Neuronal stem cell (in vitro differentiated cells): ENCODE data around the gene MPV17L2.
A peak's percentile ranks its signal among the peaks of the same experiment; 100 is the strongest.

Experiments used
- DNase-seq: peaks from one replicate; pipeline ENCODE4 v3.0.0-alpha.2; 2013; ENCODE audit warnings: low spot score
- H2AFZ ChIP-seq: one replicate; pipeline ENCODE4 v1.6.1; 2013; ENCODE audit warnings: mild to moderate bottlenecking, low read length, inconsistent platforms
- H2AK5ac ChIP-seq: 2 replicates; pipeline ENCODE4 v1.6.1; 2013; ENCODE audit warnings: low read depth, mild to moderate bottlenecking, inconsistent platforms, low read length, moderate library complexity, mixed read lengths
- H2BK120ac ChIP-seq: 2 replicates; pipeline ENCODE4 v1.6.1; 2013; ENCODE audit warnings: low read depth, mild to moderate bottlenecking, inconsistent platforms, low read length, moderate library complexity, mixed read lengths
- H2BK12ac ChIP-seq: one replicate; pipeline ENCODE4 v1.6.1; 2013; ENCODE audit warnings: low read length, inconsistent platforms
- H2BK15ac ChIP-seq: 2 replicates; pipeline ENCODE4 v1.6.1; 2013; ENCODE audit warnings: mild to moderate bottlenecking, low read length, inconsistent platforms, mixed read lengths
- H2BK5ac ChIP-seq: one replicate; pipeline ENCODE4 v1.6.1; 2013; ENCODE audit warnings: inconsistent platforms, mild to moderate bottlenecking, low read length, moderate library complexity
- H3K14ac ChIP-seq: one replicate; pipeline ENCODE4 v1.6.1; 2013; ENCODE audit warnings: low read length, inconsistent platforms
- H3K18ac ChIP-seq: 2 replicates; pipeline ENCODE4 v1.6.1; 2013; ENCODE audit warnings: low read length, inconsistent platforms
- H3K23ac ChIP-seq: 2 replicates; pipeline ENCODE4 v1.6.1; 2013; ENCODE audit warnings: low read depth, mild to moderate bottlenecking, mixed read lengths, low read length, inconsistent platforms; ENCODE audit not compliant: poor library complexity
- H3K27ac ChIP-seq: replicated peaks from 3 replicates; pipeline ENCODE4 v1.5.1; 2013; ENCODE audit warnings: low read length, inconsistent platforms
- H3K27me3 ChIP-seq, 3 experiments: 2 replicates each; pipeline ENCODE4 v1.6.1; 2013; ENCODE audit warnings: low read length in 3 of 3, mild to moderate bottlenecking in 2 of 3, inconsistent platforms in 1 of 3, low read depth in 1 of 3, mixed read lengths in 1 of 3, moderate library complexity in 1 of 3; ENCODE audit not compliant: control insufficient read depth in 3 of 3, insufficient read depth in 3 of 3
- H3K36me3 ChIP-seq, 2 donors: replicated peaks in 1 of 2; 2 replicates each; pipeline ENCODE4 v1.6.1; 2013; ENCODE audit warnings: low read length in 2 of 2; ENCODE audit not compliant: control insufficient read depth in 2 of 2, insufficient read depth in 2 of 2
- H3K4ac ChIP-seq: 2 replicates; pipeline ENCODE4 v1.6.1; 2013; ENCODE audit warnings: inconsistent platforms, mild to moderate bottlenecking, low read length, moderate library complexity
- H3K4me1 ChIP-seq, 2 donors: 1 replicate in 1 of 2; 2 replicates in 1 of 2; pipeline ENCODE4 v1.6.1; 2013; ENCODE audit warnings: low read length in 2 of 2, low read depth in 1 of 2; ENCODE audit not compliant: control insufficient read depth in 2 of 2, insufficient read depth in 1 of 2
- H3K4me2 ChIP-seq: one replicate; pipeline ENCODE4 v1.6.1; 2013; ENCODE audit warnings: mild to moderate bottlenecking, low read length, inconsistent platforms; ENCODE audit not compliant: insufficient read depth, poor library complexity, severe bottlenecking
- H3K4me3 ChIP-seq, 2 donors: 2 replicates each; pipeline ENCODE4 v1.5.1; 2013; ENCODE audit warnings: low read length in 2 of 2, mild to moderate bottlenecking in 2 of 2, inconsistent platforms in 1 of 2, moderate library complexity in 1 of 2
- H3K79me1 ChIP-seq: one replicate; pipeline ENCODE4 v1.6.1; 2013; ENCODE audit warnings: low read depth, mild to moderate bottlenecking, inconsistent platforms, low read length, moderate library complexity
- H3K9ac ChIP-seq: one replicate; pipeline ENCODE4 v1.6.1; 2013; ENCODE audit warnings: mild to moderate bottlenecking, low read depth, low read length, inconsistent platforms; ENCODE audit not compliant: poor library complexity
- H3K9me3 ChIP-seq, 2 donors: replicated peaks in 1 of 2; 2 replicates each; pipeline versions ENCODE3 to v1.6.1; 2013; ENCODE audit warnings: low read length in 2 of 2, mild to moderate bottlenecking in 2 of 2, inconsistent platforms in 1 of 2, low read depth in 1 of 2, mixed read lengths in 1 of 2, moderate library complexity in 1 of 2; ENCODE audit not compliant: control insufficient read depth in 2 of 2, insufficient read depth in 1 of 2
- H4K8ac ChIP-seq: one replicate; pipeline ENCODE4 v1.6.1; 2013; ENCODE audit warnings: low read depth, mild to moderate bottlenecking, inconsistent platforms, low read length, moderate library complexity
- H4K91ac ChIP-seq: one replicate; pipeline ENCODE4 v1.6.1; 2013; ENCODE audit warnings: low read length, low read depth, mild to moderate bottlenecking, inconsistent platforms; ENCODE audit not compliant: poor library complexity
- WGBS, 2 donors: extraction: QIAGEN DNeasy Blood & Tissue Kit; methylation state at CpG; one replicate each; pipeline ENCODE4 v1.1.7; 2013; ENCODE audit warnings: missing lambda C conversion rate in 2 of 2, mixed read lengths in 1 of 2; ENCODE audit not compliant: insufficient read length in 2 of 2, insufficient replicate concordance in 1 of 2; ENCODE audit errors: extremely low coverage in 2 of 2; 5-methylcytosine and 5-hydroxymethylcytosine counted together

Gene MPV17L2

GRCh38 chr19:18225702-18226468 is 32.9 kb downstream of the MPV17L2 start, which contains the start of gene PDE4C:
Gene PDE4C (minus strand): TSS chr19:18226438. CDS start chr19:18226415, 23 bp downstream.
- peaks cover 12 to 35% (median 35%) of the 10 kb centered on the region in 3 experiments for H3K27me3 ChIP-seq
- H2BK120ac ChIP-seq: no peak within 1 kb of the TSS
- no peaks in the 10 kb centered on the region for H3K36me3 ChIP-seq
- no peak within 1 kb of the TSS for H3K4ac ChIP-seq
- peaks cover 2% of the 10 kb centered on the region for H3K79me1 ChIP-seq
- no peak within 1 kb of the TSS for H3K4me3 ChIP-seq
- peak within 1 kb of the TSS; percentile 6 for H2AK5ac ChIP-seq
- WGBS, 2 donors: no CpG with 5 or more reads among the region's 51 CpGs
- H3K18ac ChIP-seq: peak within 1 kb of the TSS; percentile 70
- peak within 1 kb of the TSS; percentile 40 for H3K23ac ChIP-seq
- no peak within 1 kb of the TSS for H3K14ac ChIP-seq
- no peak within 1 kb of the TSS for H3K27ac ChIP-seq
- peak within 1 kb of the TSS; percentile 25 for H2BK12ac ChIP-seq
- H2BK15ac ChIP-seq: peak within 1 kb of the TSS; percentile 39
- peak within 1 kb of the TSS; percentile 70 for H3K9ac ChIP-seq
- no peak within 1 kb of the TSS for H2BK5ac ChIP-seq
- H4K91ac ChIP-seq: no peak within 1 kb of the TSS
- H4K8ac ChIP-seq: no peak within 1 kb of the TSS
- H3K9me3 ChIP-seq: peaks cover 0 to 5% of the 10 kb centered on the region in 2 donors
- peaks cover 4 to 14% of the 10 kb centered on the region in 2 donors for H3K4me1 ChIP-seq
- no peak for DNase-seq
- no peak within 1 kb of the TSS for H3K4me2 ChIP-seq
- H2AFZ ChIP-seq: peak within 1 kb of the TSS; percentile 94

GRCh38 chr19:18226956-18227780 is 34.1 kb downstream of the MPV17L2 start:
- no peak for DNase-seq
- no peak overlapping the region for H3K9ac ChIP-seq
- no peak overlapping the region for H3K18ac ChIP-seq
- H3K79me1 ChIP-seq: peaks cover 2% of the 10 kb centered on the region
- H3K23ac ChIP-seq: no peak overlapping the region
- H2BK15ac ChIP-seq: no peak overlapping the region
- no peak overlapping the region for H4K91ac ChIP-seq
- H3K14ac ChIP-seq: no peak overlapping the region
- peaks cover 0 to 5% of the 10 kb centered on the region in 2 donors for H3K9me3 ChIP-seq
- H3K4me3 ChIP-seq: no peak overlapping the region
- no peak overlapping the region for H3K27ac ChIP-seq
- no peak overlapping the region for H2BK120ac ChIP-seq
- H2AK5ac ChIP-seq: no peak overlapping the region
- no peak overlapping the region for H3K4ac ChIP-seq
- H3K27me3 ChIP-seq: peaks cover 12 to 37% (median 34%) of the 10 kb centered on the region in 3 experiments
- no peaks in the 10 kb centered on the region for H3K36me3 ChIP-seq
- peak overlapping the region; percentile 12 for H2BK12ac ChIP-seq
- WGBS, 2 donors: no CpG with 5 or more reads among the region's 18 CpGs
- no peak overlapping the region for H4K8ac ChIP-seq
- H3K4me2 ChIP-seq: no peak overlapping the region
- H3K4me1 ChIP-seq: peaks cover 4 to 15% of the 10 kb centered on the region in 2 donors
- no peak overlapping the region for H2AFZ ChIP-seq
- no peak overlapping the region for H2BK5ac ChIP-seq

- WGBS, 2 donors: no CpG with 5 or more reads among the region's 6 CpGs
- no peak overlapping the region for H2AK5ac ChIP-seq
- no peak overlapping the region for H3K4ac ChIP-seq
- peaks cover 0 to 3% of the 10 kb centered on the region in 2 donors for H3K9me3 ChIP-seq
- no peak overlapping the region for H4K8ac ChIP-seq
- no peak overlapping the region for H3K23ac ChIP-seq
- H2BK120ac ChIP-seq: no peak overlapping the region
- H2AFZ ChIP-seq: no peak overlapping the region
- H3K36me3 ChIP-seq: no peaks in the 10 kb centered on the region
- no peak overlapping the region for H4K91ac ChIP-seq
- peaks cover 12 to 39% (median 32%) of the 10 kb centered on the region in 3 experiments for H3K27me3 ChIP-seq
- no peak for DNase-seq
- H3K14ac ChIP-seq: no peak overlapping the region
- no peak overlapping the region for H3K4me3 ChIP-seq
- H3K27ac ChIP-seq: no peak overlapping the region
- no peak overlapping the region for H3K4me2 ChIP-seq
- H3K4me1 ChIP-seq: peaks cover 8 to 20% of the 10 kb centered on the region in 2 donors
- no peak overlapping the region for H2BK12ac ChIP-seq
- H2BK5ac ChIP-seq: no peak overlapping the region
- H2BK15ac ChIP-seq: no peak overlapping the region
- H3K9ac ChIP-seq: no peak overlapping the region
- H3K79me1 ChIP-seq: peaks cover 3% of the 10 kb centered on the region
- no peak overlapping the region for H3K18ac ChIP-seq
Measured at GRCh38 chr19:18227781-18228271, 34.8 kb downstream of the MPV17L2 start.

- Histone ChIP-seq H3K18ac (no peak overlapping the region), H3K23ac (no peak overlapping the region), H4K8ac (no peak overlapping the region), H3K79me1 (peaks cover 3% of the 10 kb centered on the region), H3K4ac (no peak overlapping the region), H2AFZ (no peak overlapping the region), H3K14ac (no peak overlapping the region), H4K91ac (no peak overlapping the region), H2AK5ac (no peak overlapping the region), H3K4me2 (no peak overlapping the region), H2BK120ac (no peak overlapping the region), H2BK12ac (no peak overlapping the region), H3K4me3 (no peak overlapping the region), H3K36me3 (no peaks in the 10 kb centered on the region), H3K9me3 (peaks cover 0 to 6% of the 10 kb centered on the region in 2 donors), H3K27me3 (peaks cover 12 to 39% (median 37%) of the 10 kb centered on the region in 3 experiments), H2BK5ac (no peak overlapping the region), H3K27ac (no peak overlapping the region), H3K9ac (no peak overlapping the region), H3K4me1 (peaks cover 6 to 20% of the 10 kb centered on the region in 2 donors), H2BK15ac (no peak overlapping the region)
- WGBS, 2 donors: no CpG with 5 or more reads among the region's 5 CpGs
- no peak for DNase-seq
Measured at GRCh38 chr19:18229474-18229873, 36.5 kb downstream of the MPV17L2 start.
